Measurements from ENCODE around the gene AGAP1.

AGAP1 gene

DNA sequence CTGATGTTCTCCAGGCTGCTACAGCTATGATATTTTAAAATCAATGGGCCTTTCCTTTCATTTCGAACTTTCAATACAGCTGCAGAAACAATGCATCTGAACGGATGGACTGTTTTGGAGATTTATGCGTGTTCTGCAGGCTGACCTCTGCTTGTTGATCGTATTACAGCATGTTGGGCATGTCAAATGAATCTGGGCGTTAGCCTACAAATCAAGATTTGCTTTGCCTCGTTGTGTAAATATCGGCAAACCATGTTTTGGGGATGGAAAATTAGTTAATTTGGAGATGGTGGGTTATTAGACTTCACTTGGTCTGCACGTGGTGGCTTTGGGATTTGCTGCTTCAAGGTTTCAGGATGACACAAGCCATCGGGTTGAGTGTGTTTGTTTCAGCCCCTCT, 129.3 kb downstream of the AGAP1 start:
- no peak for DNase-seq (ENCODE audit: low read depth in 2 of 2)
- no peak overlapping the region for H3K4me3 ChIP-seq (replicated peaks in 1 of 2; ENCODE audit: low read depth in 2 of 2, low read length in 2 of 2)
- TF ChIP-seq CTCF (IDR thresholded peaks at IDR 0.05; ENCODE audit: low read depth, low read length) = no peak

GRCh38 chr2:235623752-235624151, 129.9 kb downstream of the AGAP1 start:
- H3K4me3 ChIP-seq (replicated peaks in 1 of 2; ENCODE audit: low read depth in 2 of 2, low read length in 2 of 2) = no peak overlapping the region
- no peak for DNase-seq (ENCODE audit: low read depth in 2 of 2)
- no peak for TF ChIP-seq CTCF (IDR thresholded peaks at IDR 0.05; ENCODE audit: low read depth, low read length)

- no peak overlapping the region for H3K4me3 ChIP-seq (replicated peaks in 1 of 2; ENCODE audit: low read depth in 2 of 2, low read length in 2 of 2)
- DNase-seq (ENCODE audit: low read depth in 2 of 2) = no peak
- no peak for TF ChIP-seq CTCF (IDR thresholded peaks at IDR 0.05; ENCODE audit: low read depth, low read length)
Observed at GRCh38 chr2:235626658-235627057, 132.8 kb downstream of the AGAP1 start.

GRCh38 chr2:235627682-235628081, 133.8 kb downstream of the AGAP1 start:
- H3K4me3 ChIP-seq (replicated peaks in 1 of 2; ENCODE audit: low read depth in 2 of 2, low read length in 2 of 2) = no peak overlapping the region
- TF ChIP-seq CTCF (IDR thresholded peaks at IDR 0.05; ENCODE audit: low read depth, low read length) = no peak
- DNase-seq (ENCODE audit: low read depth in 2 of 2) = peak in 1 of 2 donors; percentile 29

DNA sequence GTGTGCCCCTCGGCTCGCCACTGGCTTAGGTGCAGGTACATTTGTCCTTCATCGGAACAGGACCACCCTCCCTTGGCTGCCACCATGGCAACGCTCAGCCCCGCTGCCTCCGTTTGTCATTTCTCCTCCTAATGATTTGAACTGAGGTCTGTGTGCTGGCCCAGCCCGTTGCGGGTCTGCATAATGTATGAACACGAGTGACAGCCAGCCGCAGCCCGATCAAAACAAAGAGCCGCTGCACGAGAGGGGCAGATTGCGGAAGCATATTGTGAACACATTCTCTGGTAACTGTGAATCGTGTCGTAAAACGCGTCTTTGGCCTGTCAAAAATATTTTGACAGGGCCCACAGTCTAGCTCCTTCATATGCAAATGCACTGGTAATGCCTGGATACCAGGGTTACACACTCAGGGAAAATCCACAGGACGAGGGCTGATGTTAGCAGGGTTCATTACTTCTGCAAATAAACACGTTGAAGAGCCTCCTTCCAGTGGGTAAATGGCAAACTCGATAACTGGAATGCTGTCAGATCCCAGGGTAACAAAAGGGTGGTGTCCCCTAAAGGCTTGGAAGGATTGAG, 137.0 kb downstream of the AGAP1 start:
- DNase-seq (ENCODE audit: low read depth in 2 of 2) = no peak
- no peak overlapping the region for H3K4me3 ChIP-seq (replicated peaks in 1 of 2; ENCODE audit: low read depth in 2 of 2, low read length in 2 of 2)
- TF ChIP-seq CTCF (IDR thresholded peaks at IDR 0.05; ENCODE audit: low read depth, low read length) = no peak

DNA sequence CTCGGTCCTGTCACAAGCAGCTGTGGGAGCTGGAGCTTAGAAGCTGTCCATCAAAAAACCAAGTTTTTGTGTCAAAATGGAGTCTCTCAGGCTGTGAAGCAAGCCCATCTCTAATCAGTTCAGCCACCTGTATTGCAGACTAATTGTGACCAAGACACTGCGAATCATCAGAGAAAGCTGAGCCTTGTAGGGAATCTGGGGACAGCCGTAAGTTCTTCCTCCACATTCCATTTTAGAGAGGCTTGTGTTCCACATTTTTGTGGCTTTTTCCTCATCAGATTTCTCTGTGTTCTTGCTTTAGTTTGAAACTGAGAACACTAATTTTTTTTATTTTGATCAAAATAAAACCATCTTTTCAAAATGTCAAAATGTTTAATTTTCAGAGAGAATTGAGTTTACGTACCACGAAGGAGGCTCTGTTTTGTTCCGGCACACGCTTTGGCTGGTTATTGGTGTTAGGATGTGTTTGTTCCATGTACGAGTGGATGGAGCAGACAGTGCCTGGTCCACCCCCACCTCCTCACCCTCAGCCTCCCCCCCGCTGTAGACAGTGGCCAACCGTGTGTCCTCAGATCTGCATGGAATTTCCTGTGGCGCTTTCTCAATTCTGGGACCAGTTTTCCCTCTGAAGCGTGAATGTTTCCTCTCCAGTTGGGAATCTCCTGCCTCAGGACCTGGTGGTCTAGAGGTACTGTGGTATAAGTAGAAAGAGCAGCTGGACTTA, 140.8 kb downstream of the AGAP1 start:
- DNase-seq (ENCODE audit: low read depth in 2 of 2) = peak in 1 of 2 donors; percentile 36
- H3K4me3 ChIP-seq (replicated peaks in 1 of 2; ENCODE audit: low read depth in 2 of 2, low read length in 2 of 2) = no peak overlapping the region
- no peak for TF ChIP-seq CTCF (IDR thresholded peaks at IDR 0.05; ENCODE audit: low read depth, low read length)

Measured in cardiac fibroblast (primary cell).